Adipocyte (in vitro differentiated cells): ENCODE data around the gene PRLH.
A peak's percentile ranks its signal among the peaks of the same experiment; 100 is the strongest.

Source experiments
- DNase-seq: peaks from one replicate; pipeline ENCODE4 v3.0.0-alpha.2; 2015; ENCODE audit warnings: low read depth
- H3K27me3 ChIP-seq: replicated peaks from 2 replicates; pipeline ENCODE4 v1.7.0; 2013; ENCODE audit warnings: mild to moderate bottlenecking, low read length, moderate library complexity; ENCODE audit not compliant: control insufficient read depth, insufficient read depth
- H3K36me3 ChIP-seq: 2 replicates; pipeline ENCODE4 v1.7.0; 2013; ENCODE audit warnings: low read length, mild to moderate bottlenecking, moderate library complexity; ENCODE audit not compliant: control insufficient read depth, insufficient read depth, severe bottlenecking
- H3K4me1 ChIP-seq: 2 replicates; pipeline ENCODE4 v1.7.0; 2013; ENCODE audit warnings: mild to moderate bottlenecking, low read length, moderate library complexity; ENCODE audit not compliant: control insufficient read depth, insufficient read depth
- H3K4me3 ChIP-seq: 2 replicates; pipeline ENCODE4 v1.7.0; 2013; ENCODE audit warnings: mild to moderate bottlenecking, low read length, moderate library complexity
- H3K9ac ChIP-seq: 2 replicates; pipeline ENCODE4 v1.7.0; 2013; ENCODE audit warnings: mild to moderate bottlenecking, low read length, moderate library complexity
- H3K9me3 ChIP-seq: 2 replicates; pipeline ENCODE4 v1.7.0; 2013; ENCODE audit warnings: mild to moderate bottlenecking, low read length, moderate library complexity; ENCODE audit not compliant: control insufficient read depth

PRLH gene

GRCh38 chr2:237575869-237576862 is 9.8 kb downstream of the PRLH start:
- H3K9ac ChIP-seq: no peak overlapping the region
- H3K36me3 ChIP-seq: no peaks in the 10 kb centered on the region
- no peaks in the 10 kb centered on the region for H3K9me3 ChIP-seq
- no peak for DNase-seq
- peaks cover 7% of the 10 kb centered on the region for H3K4me1 ChIP-seq
- peaks cover 21% of the 10 kb centered on the region for H3K27me3 ChIP-seq
- no peak overlapping the region for H3K4me3 ChIP-seq

GRCh38 chr2:237576974-237577373 is 10.6 kb downstream of the PRLH start:
- H3K27me3 ChIP-seq: peaks cover 21% of the 10 kb centered on the region
- peaks cover 13% of the 10 kb centered on the region for H3K4me1 ChIP-seq
- H3K9me3 ChIP-seq: no peaks in the 10 kb centered on the region
- H3K36me3 ChIP-seq: no peaks in the 10 kb centered on the region
- no peak for DNase-seq
- H3K9ac ChIP-seq: no peak overlapping the region
- no peak overlapping the region for H3K4me3 ChIP-seq

- H3K4me3 ChIP-seq: no peak overlapping the region
- no peaks in the 10 kb centered on the region for H3K36me3 ChIP-seq
- no peak overlapping the region for H3K9ac ChIP-seq
- H3K27me3 ChIP-seq: peaks cover 21% of the 10 kb centered on the region
- peaks cover 14% of the 10 kb centered on the region for H3K4me1 ChIP-seq
- no peak for DNase-seq
- no peaks in the 10 kb centered on the region for H3K9me3 ChIP-seq
Observed at GRCh38 chr2:237577458-237577857, 11.1 kb downstream of the PRLH start.

- DNase-seq: no peak
- Histone ChIP-seq H3K9ac (no peak overlapping the region), H3K9me3 (no peaks in the 10 kb centered on the region), H3K4me1 (peaks cover 12% of the 10 kb centered on the region), H3K36me3 (no peaks in the 10 kb centered on the region), H3K4me3 (no peak overlapping the region), H3K27me3 (peaks cover 21% of the 10 kb centered on the region)
Observed at GRCh38 chr2:237577956-237578870, 11.8 kb downstream of the PRLH start.

GRCh38 chr2:237581326-237581725 is 15.0 kb downstream of the PRLH start:
- Histone ChIP-seq H3K27me3 (peaks cover 11% of the 10 kb centered on the region), H3K36me3 (no peaks in the 10 kb centered on the region), H3K9ac (no peak overlapping the region), H3K4me1 (peaks cover 12% of the 10 kb centered on the region), H3K9me3 (no peaks in the 10 kb centered on the region), H3K4me3 (no peak overlapping the region)
- DNase-seq: no peak

- H3K36me3 ChIP-seq: no peaks in the 10 kb centered on the region
Observed at GRCh38 chr2:237581751-237582746, 15.7 kb downstream of the PRLH start.

GRCh38 chr2:237583385-237584295 is 17.3 kb downstream of the PRLH start:
- Histone ChIP-seq H3K9ac (no peak overlapping the region), H3K9me3 (no peaks in the 10 kb centered on the region), H3K36me3 (no peaks in the 10 kb centered on the region), H3K4me1 (peaks cover 12% of the 10 kb centered on the region), H3K4me3 (no peak overlapping the region), H3K27me3 (no peaks in the 10 kb centered on the region)
- DNase-seq: no peak

More at GRCh38 chr2:237581751-237582746, 15.7 kb downstream of the PRLH start:
- peaks cover 10% of the 10 kb centered on the region for H3K27me3 ChIP-seq
- no peaks in the 10 kb centered on the region for H3K9me3 ChIP-seq
- peak overlapping the region; percentile 61 for H3K4me3 ChIP-seq
- DNase-seq: peak; percentile 75
- H3K9ac ChIP-seq: peak overlapping the region; percentile 66
- H3K4me1 ChIP-seq: peaks cover 12% of the 10 kb centered on the region

- no peak overlapping the region for H3K4me3 ChIP-seq
- peaks cover 12% of the 10 kb centered on the region for H3K4me1 ChIP-seq
- no peaks in the 10 kb centered on the region for H3K36me3 ChIP-seq
- no peak overlapping the region for H3K9ac ChIP-seq
- no peak for DNase-seq
- H3K27me3 ChIP-seq: no peaks in the 10 kb centered on the region
- H3K9me3 ChIP-seq: no peaks in the 10 kb centered on the region
Observed at GRCh38 chr2:237585590-237586221, 19.3 kb downstream of the PRLH start.

- no peak for DNase-seq
- no peaks in the 10 kb centered on the region for H3K9me3 ChIP-seq
- H3K4me3 ChIP-seq: no peak overlapping the region
- H3K4me1 ChIP-seq: no peaks in the 10 kb centered on the region
- no peaks in the 10 kb centered on the region for H3K27me3 ChIP-seq
- no peaks in the 10 kb centered on the region for H3K36me3 ChIP-seq
- no peak overlapping the region for H3K9ac ChIP-seq
Observed at GRCh38 chr2:237588044-237588696, 21.8 kb downstream of the PRLH start.
